CD4-positive, alpha-beta T cell (primary cell): ENCODE data around the gene TXNDC5. TPM values are rescaled to one million over a fixed set of nuclear protein-coding genes. Genes with fewer than 3 reads are reported as not detected.

Experiments used
- ATAC-seq: fragments of 200-7000 bp; cut with Tn5 transposase; one replicate; pipeline ENCODE4 v1.10.0; 2022; ENCODE audit warnings: mild to moderate bottlenecking; ENCODE audit not compliant: poor library complexity
- CTCF ChIA-PET: fragments of 350-600 bp; sonication (Branson Sonifier 250); formaldehyde crosslinking; loops from one replicate; lab custom pipeline; 2021; ENCODE audit warnings: antibody characterized with exemption, inconsistent platforms; lab: Charles Lee
- POLR2A ChIA-PET: fragments of 350-600 bp; sonication (Branson Sonifier 250); formaldehyde crosslinking; loops from one replicate; lab custom pipeline; 2021; ENCODE audit warnings: antibody characterized with exemption, inconsistent platforms; lab: Charles Lee
- DNase-seq, 14 experiments: peaks; one replicate each; pipeline ENCODE4 v3.0.0-alpha.2; 2013 to 2020; ENCODE audit warnings: mixed read lengths in 2 of 14
- H3K27ac ChIP-seq, 2 donors: one replicate each; pipeline versions ENCODE4 v1.5.1 to v1.7.0; 2013; ENCODE audit warnings: low read length in 2 of 2, low read depth in 1 of 2, mild to moderate bottlenecking in 1 of 2
- H3K27me3 ChIP-seq, 2 experiments: 1 replicate in 1 of 2; 2 replicates in 1 of 2; pipeline versions ENCODE4 v1.6.1 to v1.7.0; 2013; ENCODE audit warnings: low read length in 2 of 2, control low read depth in 1 of 2, mild to moderate bottlenecking in 1 of 2, moderate library complexity in 1 of 2; ENCODE audit not compliant: insufficient read depth in 2 of 2, control insufficient read depth in 1 of 2
- H3K36me3 ChIP-seq: one replicate; pipeline ENCODE4 v1.6.1; 2013; ENCODE audit warnings: low read length, control low read depth; ENCODE audit not compliant: insufficient read depth
- H3K4me1 ChIP-seq: one replicate; pipeline ENCODE4 v1.6.1; 2013; ENCODE audit warnings: low read length, control low read depth; ENCODE audit not compliant: insufficient read depth
- H3K4me3 ChIP-seq: one replicate; pipeline ENCODE4 v1.5.1; 2013; ENCODE audit warnings: mild to moderate bottlenecking, low read length, moderate library complexity
- H3K9me3 ChIP-seq, 2 experiments: 1 replicate in 1 of 2; 2 replicates in 1 of 2; pipeline versions ENCODE4 v1.6.1 to v1.7.0; 2013; ENCODE audit warnings: low read length in 2 of 2, mild to moderate bottlenecking in 2 of 2, control low read depth in 1 of 2, moderate library complexity in 1 of 2; ENCODE audit not compliant: control insufficient read depth in 1 of 2, insufficient read depth in 1 of 2
- H3K27ac Mint-ChIP-seq: one replicate; pipeline ENCODE4 v1.8.0; 2020; ENCODE audit warnings: mixed read lengths
- H3K27me3 Mint-ChIP-seq: one replicate; pipeline ENCODE4 v1.8.0; 2021; ENCODE audit warnings: mixed read lengths
- H3K36me3 Mint-ChIP-seq: one replicate; pipeline ENCODE4 v1.8.0; 2021; ENCODE audit warnings: low read depth, mixed read lengths
- H3K4me1 Mint-ChIP-seq: one replicate; pipeline ENCODE4 v1.8.0; 2021; ENCODE audit warnings: low read depth, mixed read lengths
- H3K4me3 Mint-ChIP-seq: one replicate; pipeline ENCODE4 v1.8.0; 2020; ENCODE audit warnings: mild to moderate bottlenecking, mixed read lengths
- H3K9me3 Mint-ChIP-seq: one replicate; pipeline ENCODE4 v1.8.0; 2020; ENCODE audit warnings: mixed read lengths
- intact Hi-C, 2 experiments: fragments of 100-400 bp; cut with DNase I in 1 of 2; cut with micrococcal nuclease in 1 of 2; formaldehyde crosslinking; loops; one replicate each; pipeline versions ENCODE4 v1.15.1 to v1.9.0; 2023 to 2025; cut with DNase I, micrococcal nuclease
- total RNA-seq, 174 experiments: library from RNA in 2 of 174; stranded (reverse) in 2 of 174; gene quantifications; one replicate each; pipeline ENCODE4 v1.2.3 and lab custom pipeline; 2021 to 2026
- TF ChIP-seq, protein P1 (sequence below): fragments of 200-600 bp; IDR thresholded peaks from one replicate; pipeline ENCODE4 v1.8.0; 2022; ENCODE audit warnings: antibody characterized with exemption, mild to moderate bottlenecking

Gene TXNDC5
- total RNA-seq, 2 experiments from 2014 or later, result 4.2 to 7.8 TPM

DNA sequence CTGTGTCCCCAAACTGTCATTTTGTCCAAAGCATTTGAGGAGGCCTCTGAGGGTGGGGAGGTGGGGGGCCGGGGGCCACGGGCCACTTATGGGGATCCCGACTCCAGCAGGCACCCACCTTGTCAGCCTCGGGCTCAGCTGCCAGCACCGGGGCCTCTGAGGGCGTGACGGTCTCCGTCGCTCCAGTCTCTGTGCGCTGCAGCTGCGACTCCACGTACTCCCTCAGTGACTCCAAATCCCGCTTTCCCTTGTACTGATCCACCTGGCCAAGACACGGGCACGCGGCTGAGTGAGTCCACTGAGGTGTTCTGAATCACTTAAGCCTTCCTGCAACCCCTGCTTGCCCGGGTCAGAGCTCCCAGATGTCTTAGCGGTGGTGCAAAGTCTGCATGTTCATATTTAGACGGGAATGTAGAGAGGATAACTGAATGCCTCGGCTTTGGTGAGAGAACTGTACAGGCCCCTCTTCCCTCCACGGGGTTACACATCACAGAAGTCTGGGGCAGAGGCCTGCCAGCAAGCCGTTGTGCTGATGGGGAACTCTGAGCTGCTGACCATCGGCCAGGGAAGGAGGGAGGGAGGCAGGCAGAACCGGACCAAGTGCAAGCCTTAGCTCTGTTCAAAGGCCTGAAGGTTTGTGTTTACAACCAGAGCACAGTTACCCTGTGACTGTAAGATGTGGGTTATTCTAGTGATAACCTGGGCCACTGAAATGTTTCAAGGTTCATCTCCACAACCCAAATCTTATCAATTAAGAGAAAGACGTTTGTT lies 21.8 kb downstream of the TXNDC5 start:
- Histone ChIP-seq H3K4me3 (no peak overlapping the region), H3K9me3 (no peaks in the 10 kb centered on the region), H3K27me3 (no peaks in the 10 kb centered on the region), H3K4me1 (no peaks in the 10 kb centered on the region), H3K27ac (no peak overlapping the region), H3K36me3 (peaks cover 74% of the 10 kb centered on the region)
- no peak overlapping the region for H3K4me3 Mint-ChIP-seq
- peaks cover 96% of the 10 kb centered on the region for H3K36me3 Mint-ChIP-seq
- no peaks in the 10 kb centered on the region for H3K27me3 Mint-ChIP-seq
- ChIA-PET POLR2A (no interaction called here), CTCF (no interaction called here)
- DNase-seq (no peak), ATAC-seq (no peak)
- H3K27ac Mint-ChIP-seq, result no peak overlapping the region
- TF ChIP-seq, protein P1, sequence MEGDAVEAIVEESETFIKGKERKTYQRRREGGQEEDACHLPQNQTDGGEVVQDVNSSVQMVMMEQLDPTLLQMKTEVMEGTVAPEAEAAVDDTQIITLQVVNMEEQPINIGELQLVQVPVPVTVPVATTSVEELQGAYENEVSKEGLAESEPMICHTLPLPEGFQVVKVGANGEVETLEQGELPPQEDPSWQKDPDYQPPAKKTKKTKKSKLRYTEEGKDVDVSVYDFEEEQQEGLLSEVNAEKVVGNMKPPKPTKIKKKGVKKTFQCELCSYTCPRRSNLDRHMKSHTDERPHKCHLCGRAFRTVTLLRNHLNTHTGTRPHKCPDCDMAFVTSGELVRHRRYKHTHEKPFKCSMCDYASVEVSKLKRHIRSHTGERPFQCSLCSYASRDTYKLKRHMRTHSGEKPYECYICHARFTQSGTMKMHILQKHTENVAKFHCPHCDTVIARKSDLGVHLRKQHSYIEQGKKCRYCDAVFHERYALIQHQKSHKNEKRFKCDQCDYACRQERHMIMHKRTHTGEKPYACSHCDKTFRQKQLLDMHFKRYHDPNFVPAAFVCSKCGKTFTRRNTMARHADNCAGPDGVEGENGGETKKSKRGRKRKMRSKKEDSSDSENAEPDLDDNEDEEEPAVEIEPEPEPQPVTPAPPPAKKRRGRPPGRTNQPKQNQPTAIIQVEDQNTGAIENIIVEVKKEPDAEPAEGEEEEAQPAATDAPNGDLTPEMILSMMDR, result no peak
- H3K9me3 Mint-ChIP-seq, result no peaks in the 10 kb centered on the region
- intact Hi-C loops, result no loop called here
- H3K4me1 Mint-ChIP-seq, result no peaks in the 10 kb centered on the region

DNA sequence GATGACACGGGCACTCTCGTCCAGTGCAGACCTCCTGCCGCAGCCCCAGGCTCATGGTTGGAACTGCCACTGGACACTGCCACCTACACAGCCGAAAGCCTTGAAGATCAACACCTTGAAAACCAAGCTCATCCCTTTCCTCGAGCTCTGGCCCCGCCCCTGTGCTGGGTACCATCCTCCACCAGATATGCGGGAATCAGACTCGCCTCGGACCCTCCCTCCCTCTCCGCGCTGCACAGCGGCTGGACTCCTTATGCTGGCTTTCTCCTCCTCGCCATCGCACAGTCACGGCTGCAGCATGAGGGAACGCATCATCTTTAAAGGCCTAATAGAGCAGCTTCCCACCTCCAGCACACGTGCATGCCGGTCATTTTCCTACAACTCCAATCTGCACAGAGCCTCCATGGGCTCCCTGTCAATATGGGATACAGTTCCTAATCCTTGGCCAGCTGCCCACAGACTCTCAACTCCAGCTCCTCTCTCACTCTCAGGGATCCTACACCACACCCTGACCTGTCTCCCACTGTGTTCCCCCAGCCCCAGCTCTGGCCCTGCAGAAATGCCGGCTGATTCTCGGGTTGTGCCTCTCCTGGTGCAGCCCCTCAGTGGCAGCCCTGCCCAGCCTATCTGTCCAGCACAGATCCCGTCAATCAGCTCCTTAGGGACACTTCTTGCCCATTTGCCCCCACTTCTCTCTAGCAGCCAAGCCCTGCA lies 23.2 kb downstream of the TXNDC5 start:
- Histone ChIP-seq H3K4me1 (no peaks in the 10 kb centered on the region), H3K36me3 (peaks cover 76% of the 10 kb centered on the region), H3K27ac (no peak overlapping the region), H3K27me3 (no peaks in the 10 kb centered on the region), H3K9me3 (no peaks in the 10 kb centered on the region), H3K4me3 (no peak overlapping the region)
- POLR2A ChIA-PET, result no interaction called here
- Mint-ChIP-seq H3K4me1 (no peaks in the 10 kb centered on the region), H3K36me3 (peaks cover 97% of the 10 kb centered on the region), H3K27ac (no peak overlapping the region), H3K9me3 (no peaks in the 10 kb centered on the region), H3K4me3 (no peak overlapping the region), H3K27me3 (no peaks in the 10 kb centered on the region)
- TF ChIP-seq, protein P1, result no peak
- intact Hi-C loops, result no loop called here
- no peak for ATAC-seq
- CTCF ChIA-PET, result no interaction called here
- DNase-seq, result no peak

DNA sequence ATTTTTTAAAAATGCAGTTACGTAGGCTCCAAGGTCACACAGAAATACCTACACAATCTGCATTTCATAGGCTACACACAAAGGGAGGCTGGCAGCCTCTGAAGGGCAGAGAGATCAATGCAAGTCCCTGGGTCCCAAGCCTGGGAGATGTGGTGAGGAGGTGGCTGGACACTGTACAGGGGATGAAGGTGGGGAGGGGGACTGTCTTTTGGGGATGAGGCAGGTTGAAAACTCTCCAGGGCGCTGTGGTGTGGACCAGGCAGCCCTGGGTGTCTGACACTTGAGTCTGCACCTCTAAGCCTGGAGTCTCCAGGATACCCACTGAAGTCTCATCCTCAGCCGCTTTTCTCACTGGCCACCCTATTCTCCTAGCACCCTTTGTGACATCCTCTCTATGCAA lies 24.5 kb downstream of the TXNDC5 start:
- Mint-ChIP-seq H3K4me3 (no peak overlapping the region), H3K4me1 (no peaks in the 10 kb centered on the region), H3K27me3 (no peaks in the 10 kb centered on the region), H3K27ac (no peak overlapping the region), H3K9me3 (no peaks in the 10 kb centered on the region), H3K36me3 (peaks cover 97% of the 10 kb centered on the region)
- Histone ChIP-seq H3K36me3 (peaks cover 79% of the 10 kb centered on the region), H3K4me3 (no peak overlapping the region), H3K27me3 (no peaks in the 10 kb centered on the region), H3K27ac (no peak overlapping the region), H3K9me3 (peaks cover 0 to 6% of the 10 kb centered on the region in 2 experiments), H3K4me1 (no peaks in the 10 kb centered on the region)
- intact Hi-C loops, result no loop called here
- no peak for DNase-seq
- ChIA-PET CTCF (no interaction called here), POLR2A (no interaction called here)
- TF ChIP-seq, protein P1, result no peak
- no peak for ATAC-seq
